Measurements from ENCODE around the gene PLEKHJ1. TPM values are rescaled to one million over a fixed set of nuclear protein-coding genes. Genes with fewer than 3 reads are reported as not detected.

Gene PLEKHJ1
- total RNA-seq, 1 experiment from 2014 or later, result 73.7 TPM

GRCh38 chr19:2273356-2274184 lies 37.4 kb upstream of the PLEKHJ1 start:
- POLR2A ChIA-PET (ENCODE audit: low non-redundant PET), result no interaction called here
- intact Hi-C loops (cut with micrococcal nuclease; ENCODE audit: unreplicated experiment), result loop anchor here (2.0 to 5.0 kb wide), 2 partner anchors 37 to 116 kb away; partner anchors contain the start of genes PLEKHJ1 and SF3A2

DNA sequence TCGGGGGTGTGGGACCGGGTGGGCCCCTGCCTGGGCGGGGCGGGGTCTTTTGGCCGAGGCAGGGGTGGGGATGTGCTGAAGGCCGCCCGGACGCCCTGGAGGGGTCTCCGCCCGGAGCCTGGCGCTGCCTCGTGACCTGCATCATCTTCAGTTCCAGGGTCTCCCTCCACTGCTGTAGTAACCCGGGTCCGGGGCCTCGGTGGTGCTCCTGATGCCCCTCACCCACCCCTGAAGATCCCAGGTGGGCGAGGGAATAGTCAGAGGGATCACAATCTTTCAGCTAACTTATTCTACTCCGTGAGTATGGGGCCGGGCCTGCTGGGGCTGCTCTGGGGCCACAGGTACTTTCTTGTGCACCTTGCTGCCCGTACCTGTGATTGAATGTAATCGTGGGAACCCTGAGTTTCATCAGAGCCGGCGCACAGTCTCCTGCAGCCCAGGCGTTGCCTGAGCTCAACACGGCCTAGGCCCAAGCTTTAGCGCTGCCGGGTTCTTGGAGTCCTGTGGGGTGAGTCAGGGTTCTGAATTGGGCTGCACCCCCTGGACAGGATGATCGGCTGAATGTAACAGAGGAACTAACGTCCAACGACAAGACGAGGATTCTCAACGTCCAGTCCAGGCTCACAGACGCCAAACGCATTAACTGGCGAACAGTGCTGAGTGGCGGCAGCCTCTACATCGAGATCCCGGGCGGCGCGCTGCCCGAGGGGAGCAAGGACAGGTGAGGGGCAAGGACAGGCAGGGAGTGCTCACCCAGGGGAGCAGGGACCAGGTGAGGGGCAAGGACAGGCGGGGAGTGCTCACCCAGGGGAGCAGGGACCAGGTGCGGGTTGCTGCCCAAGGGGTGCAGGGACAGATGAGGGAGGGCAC lies 35.3 kb upstream of the PLEKHJ1 start:
- Histone ChIP-seq H3K4me1 (ENCODE audit: insufficient read depth, low read length, poor library complexity, severe bottlenecking) (peaks cover 28% of the 10 kb centered on the region), H3K27me3 (replicated peaks; ENCODE audit: insufficient read depth, low read depth, low read length, poor library complexity) (no peaks in the 10 kb centered on the region), H3K36me3 (ENCODE audit: insufficient read depth, low read length, poor library complexity, severe bottlenecking) (peaks cover 49% of the 10 kb centered on the region), H3K9me3 (ENCODE audit: low read depth, low read length, poor library complexity, severe bottlenecking) (no peaks in the 10 kb centered on the region), H3K27ac (ENCODE audit: low read depth, low read length, poor library complexity, severe bottlenecking) (peak overlapping the region; percentile 99), H3K4me3 (ENCODE audit: low read depth, low read length, poor library complexity, severe bottlenecking) (peak overlapping the region; percentile 100)
- CTCF ChIA-PET, result no interaction called here
- intact Hi-C loops (cut with micrococcal nuclease; ENCODE audit: unreplicated experiment), result loop anchor here (2.0 to 5.0 kb wide), 2 partner anchors 35 to 114 kb away; partner anchors contain the start of genes PLEKHJ1 and SF3A2
- POLR2A ChIA-PET (ENCODE audit: low non-redundant PET), result no interaction called here
- TF ChIP-seq, protein P1, sequence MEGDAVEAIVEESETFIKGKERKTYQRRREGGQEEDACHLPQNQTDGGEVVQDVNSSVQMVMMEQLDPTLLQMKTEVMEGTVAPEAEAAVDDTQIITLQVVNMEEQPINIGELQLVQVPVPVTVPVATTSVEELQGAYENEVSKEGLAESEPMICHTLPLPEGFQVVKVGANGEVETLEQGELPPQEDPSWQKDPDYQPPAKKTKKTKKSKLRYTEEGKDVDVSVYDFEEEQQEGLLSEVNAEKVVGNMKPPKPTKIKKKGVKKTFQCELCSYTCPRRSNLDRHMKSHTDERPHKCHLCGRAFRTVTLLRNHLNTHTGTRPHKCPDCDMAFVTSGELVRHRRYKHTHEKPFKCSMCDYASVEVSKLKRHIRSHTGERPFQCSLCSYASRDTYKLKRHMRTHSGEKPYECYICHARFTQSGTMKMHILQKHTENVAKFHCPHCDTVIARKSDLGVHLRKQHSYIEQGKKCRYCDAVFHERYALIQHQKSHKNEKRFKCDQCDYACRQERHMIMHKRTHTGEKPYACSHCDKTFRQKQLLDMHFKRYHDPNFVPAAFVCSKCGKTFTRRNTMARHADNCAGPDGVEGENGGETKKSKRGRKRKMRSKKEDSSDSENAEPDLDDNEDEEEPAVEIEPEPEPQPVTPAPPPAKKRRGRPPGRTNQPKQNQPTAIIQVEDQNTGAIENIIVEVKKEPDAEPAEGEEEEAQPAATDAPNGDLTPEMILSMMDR (conservative IDR thresholded peaks at IDR 0.05; ENCODE audit: low read depth, low read length), result no peak
- TF ChIP-seq EZH2 (IDR thresholded peaks at IDR 0.05; ENCODE audit: borderline replicate concordance, low read depth, low read length, poor library complexity, severe bottlenecking), result no peak
- BruUV-seq (replicated peaks), result no TSS peak
- DNase-seq (ENCODE audit: low spot score), result peak; percentile 58

More at GRCh38 chr19:2273356-2274184, 37.4 kb upstream of the PLEKHJ1 start:
- H3K36me3 ChIP-seq (ENCODE audit: insufficient read depth, low read length, poor library complexity, severe bottlenecking), result peaks cover 49% of the 10 kb centered on the region
- H3K27ac ChIP-seq (ENCODE audit: low read depth, low read length, poor library complexity, severe bottlenecking), result peak overlapping the region; percentile 47
- CTCF ChIA-PET, result no interaction called here
- no peaks in the 10 kb centered on the region for H3K9me3 ChIP-seq (ENCODE audit: low read depth, low read length, poor library complexity, severe bottlenecking)
- peak; percentile 93 for DNase-seq (ENCODE audit: low spot score)
- no peaks in the 10 kb centered on the region for H3K27me3 ChIP-seq (replicated peaks; ENCODE audit: insufficient read depth, low read depth, low read length, poor library complexity)
- peaks cover 21% of the 10 kb centered on the region for H3K4me1 ChIP-seq (ENCODE audit: insufficient read depth, low read length, poor library complexity, severe bottlenecking)
- TF ChIP-seq, protein P1 (conservative IDR thresholded peaks at IDR 0.05; ENCODE audit: low read depth, low read length), result peak; percentile 98
- no peak for TF ChIP-seq EZH2 (IDR thresholded peaks at IDR 0.05; ENCODE audit: borderline replicate concordance, low read depth, low read length, poor library complexity, severe bottlenecking)
- peak overlapping the region; percentile 100 for H3K4me3 ChIP-seq (ENCODE audit: low read depth, low read length, poor library complexity, severe bottlenecking)
- BruUV-seq (replicated peaks), result no TSS peak

- Histone ChIP-seq H3K9me3 (ENCODE audit: low read depth, low read length, poor library complexity, severe bottlenecking) (no peaks in the 10 kb centered on the region), H3K4me1 (ENCODE audit: insufficient read depth, low read length, poor library complexity, severe bottlenecking) (peaks cover 29% of the 10 kb centered on the region), H3K27ac (ENCODE audit: low read depth, low read length, poor library complexity, severe bottlenecking) (peak overlapping the region; percentile 99), H3K27me3 (replicated peaks; ENCODE audit: insufficient read depth, low read depth, low read length, poor library complexity) (no peaks in the 10 kb centered on the region), H3K4me3 (ENCODE audit: low read depth, low read length, poor library complexity, severe bottlenecking) (peak overlapping the region; percentile 100), H3K36me3 (ENCODE audit: insufficient read depth, low read length, poor library complexity, severe bottlenecking) (peaks cover 44% of the 10 kb centered on the region)
- DNase-seq (ENCODE audit: low spot score), result peak; percentile 86
- TF ChIP-seq, protein P1 (conservative IDR thresholded peaks at IDR 0.05; ENCODE audit: low read depth, low read length), result no peak
- no peak for TF ChIP-seq EZH2 (IDR thresholded peaks at IDR 0.05; ENCODE audit: borderline replicate concordance, low read depth, low read length, poor library complexity, severe bottlenecking)
- BruUV-seq (replicated peaks), result no TSS peak
- intact Hi-C loops (cut with micrococcal nuclease; ENCODE audit: unreplicated experiment), result loop anchor here (5.0 kb wide), 1 partner anchor 113 kb away; no protein-coding TSS in a partner anchor
- ChIA-PET CTCF (interaction anchor here (0.6 kb wide), 1 partner anchor 13 kb away, joined by 3 read pairs; no protein-coding TSS in a partner anchor), POLR2A (ENCODE audit: low non-redundant PET) (no interaction called here)
Observed at GRCh38 chr19:2270423-2271233, 34.5 kb upstream of the PLEKHJ1 start.
